Stimulated activated CD8-positive, alpha-beta memory T cell treated with anti-CD3 and anti-CD28 coated beads, Interleukin-12 subunit alpha, Interleukin-12 subunit beta, amount 100 ng/mL, for 24 hours (primary cell): Measurements from ENCODE around the gene TSPY2.
"Not testable (repeated sequence)": the region's sequence is repeated elsewhere in the genome, so short reads cannot be mapped to it uniquely, and the experiment has no call there.

Experiments
- DNase-seq: peaks from one replicate; pipeline ENCODE4 v3.0.0-alpha.2; 2020; ENCODE audit errors: extremely low read depth

The TSPY2 gene

GRCh38 chrY:6245923-6246322 lies at the start of gene TSPY2:
TSS of gene TSPY2 (plus strand) at chrY:6246223. CDS start at chrY:6246269, 46 bp downstream.
- not testable (repeated sequence) for DNase-seq

GRCh38 chrY:6209565-6209964 lies 36.5 kb upstream of the TSPY2 start:
- DNase-seq: not testable (repeated sequence)

GRCh38 chrY:6217045-6217444 lies 29.0 kb upstream of the TSPY2 start:
- not testable (repeated sequence) for DNase-seq

GRCh38 chrY:6269839-6270238 lies 23.8 kb downstream of the TSPY2 start:
- not testable (repeated sequence) for DNase-seq
